GM18870 (cell line): ENCODE measurements around the gene SSBP2.
"Not testable (repeated sequence)": the region's sequence is repeated elsewhere in the genome, so short reads cannot be mapped to it uniquely, and the experiment has no call there.

Experiments used
- ATAC-seq: cut with Tn5 transposase; IDR thresholded peaks from one replicate; pipeline ENCODE4 v1.9.1; 2021; ENCODE audit warnings: moderate library complexity; ENCODE audit not compliant: unreplicated experiment

SSBP2 gene

DNA sequence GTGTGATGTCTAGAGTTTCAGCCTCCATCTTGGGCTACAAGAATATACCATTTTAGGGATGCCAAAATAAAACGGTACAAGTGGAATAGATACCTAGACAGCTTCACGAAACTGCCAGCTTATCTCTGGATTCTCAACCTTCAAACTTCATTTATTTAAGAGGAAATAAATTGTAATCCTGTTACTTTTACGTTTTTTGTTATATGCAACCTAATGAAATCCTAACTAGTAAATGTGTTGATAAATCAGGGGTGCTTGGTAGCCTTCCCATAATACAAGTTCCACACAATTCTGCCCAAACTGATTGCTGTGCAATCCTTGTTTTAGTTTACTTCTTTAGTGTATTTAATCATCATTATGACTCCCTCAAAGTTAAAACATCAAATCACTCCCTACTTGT lies 75.5 kb downstream of the SSBP2 start:
- ATAC-seq = no peak

DNA sequence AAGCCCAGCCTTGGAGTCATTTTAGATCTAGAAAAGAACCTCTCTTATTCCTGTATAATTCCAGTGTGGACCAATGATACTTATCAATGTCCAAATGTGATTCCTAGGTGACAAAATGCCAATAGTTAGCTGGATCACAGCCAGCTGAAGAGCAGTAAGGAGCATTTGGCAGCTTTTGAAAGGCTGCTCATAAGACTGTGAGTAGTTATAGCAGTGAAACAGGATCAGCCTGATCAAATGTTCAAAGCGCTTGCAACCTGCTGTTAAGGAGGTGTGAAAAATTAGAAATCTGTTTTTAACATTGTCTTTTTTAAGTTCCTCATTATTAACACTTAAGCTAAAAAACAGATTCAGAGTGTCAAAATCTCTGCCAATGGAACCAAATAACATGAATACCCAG lies 85.1 kb downstream of the SSBP2 start:
- ATAC-seq = no peak

- ATAC-seq = not testable (repeated sequence)
Measured at GRCh38 chr5:81660624-81661023, 90.3 kb downstream of the SSBP2 start.

- no peak for ATAC-seq
Measured at GRCh38 chr5:81657386-81657785, 93.5 kb downstream of the SSBP2 start.

DNA sequence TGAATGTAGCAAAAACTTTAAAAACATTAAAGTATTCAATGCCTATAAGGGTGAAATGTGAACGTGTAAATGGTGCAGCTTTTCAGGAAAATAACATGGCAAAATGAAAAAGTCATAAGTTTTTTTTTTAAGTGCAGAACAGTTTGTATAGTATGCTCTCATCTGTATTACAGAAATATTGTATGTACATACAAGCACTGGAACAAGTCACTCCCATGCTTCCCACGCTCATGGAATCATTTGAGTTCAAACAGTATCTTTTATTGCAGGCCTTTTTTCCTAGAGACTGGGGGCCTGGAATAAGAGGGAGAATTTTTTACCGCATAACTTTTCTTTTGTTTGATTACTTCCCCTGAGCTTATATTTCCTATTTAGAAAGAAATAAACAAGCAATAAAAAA lies 94.1 kb downstream of the SSBP2 start:
- no peak for ATAC-seq

- no peak for ATAC-seq
Measured at GRCh38 chr5:81650987-81651386, 99.9 kb downstream of the SSBP2 start.

DNA sequence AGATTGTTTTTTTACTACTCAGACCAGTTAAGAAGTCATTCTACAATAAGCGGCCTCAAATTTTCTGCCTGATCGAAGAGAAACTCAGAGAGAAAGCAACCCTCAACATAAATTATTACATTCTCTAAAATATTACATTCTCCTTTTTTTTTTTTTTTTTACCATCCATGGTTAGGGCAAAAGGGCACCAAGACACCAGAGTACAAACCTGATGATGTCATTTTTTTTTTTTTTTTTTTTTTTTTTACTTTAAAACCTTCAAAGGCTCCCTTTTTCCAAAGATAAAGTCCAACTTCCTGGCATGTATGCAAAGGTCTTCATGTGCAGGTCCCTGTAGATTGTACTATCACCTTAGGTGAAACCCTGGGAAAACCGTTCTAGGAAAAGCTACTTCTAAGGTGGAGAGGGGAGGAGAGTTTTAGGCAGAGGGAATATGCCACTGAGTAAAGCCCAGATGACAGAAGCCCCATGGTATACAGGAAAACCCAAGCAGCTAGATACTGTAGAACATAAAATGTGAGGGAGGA lies 104.4 kb downstream of the SSBP2 start:
- ATAC-seq = no peak

GRCh38 chr5:81642210-81642609 lies 108.7 kb downstream of the SSBP2 start:
- no peak for ATAC-seq

DNA sequence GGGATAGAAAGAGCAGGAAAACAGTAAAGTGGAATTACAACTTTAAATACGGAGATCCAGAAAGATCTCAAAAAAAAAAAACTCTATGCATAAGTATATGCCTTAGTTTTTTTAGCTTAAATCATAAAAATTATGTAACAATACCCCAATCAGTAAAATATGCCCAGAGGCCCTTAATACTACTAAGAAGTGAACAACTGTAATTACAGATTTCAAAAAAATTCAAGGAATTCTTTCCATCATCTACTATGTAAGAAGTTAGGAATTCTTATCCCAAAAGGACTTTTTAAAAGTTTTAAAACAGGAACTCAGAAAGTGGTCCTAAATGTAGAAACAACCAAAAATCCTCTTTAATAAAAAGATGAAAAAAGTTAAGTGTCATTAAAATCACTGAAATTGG lies 111.3 kb downstream of the SSBP2 start:
- no peak for ATAC-seq

GRCh38 chr5:81638471-81638870 lies 112.4 kb downstream of the SSBP2 start:
- no peak for ATAC-seq

DNA sequence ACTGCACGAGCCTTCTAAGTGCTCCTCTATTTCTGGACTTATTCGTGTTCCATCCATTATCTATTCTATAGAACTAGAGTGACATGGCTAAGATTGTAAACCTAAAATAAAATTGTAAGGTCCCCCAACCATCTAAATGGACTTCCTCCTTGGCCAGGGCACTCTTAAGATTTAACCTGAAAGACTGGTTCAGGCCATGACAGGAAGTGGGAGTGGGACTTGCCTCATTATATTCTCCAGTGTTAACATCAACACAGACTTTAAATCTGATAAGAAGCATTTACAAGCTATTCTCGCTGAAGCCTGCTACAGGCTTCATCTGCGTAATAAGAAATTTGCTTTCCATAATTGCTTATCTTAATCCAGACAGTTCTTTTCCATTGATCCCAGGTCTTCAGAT lies 117.0 kb downstream of the SSBP2 start:
- no peak for ATAC-seq

DNA sequence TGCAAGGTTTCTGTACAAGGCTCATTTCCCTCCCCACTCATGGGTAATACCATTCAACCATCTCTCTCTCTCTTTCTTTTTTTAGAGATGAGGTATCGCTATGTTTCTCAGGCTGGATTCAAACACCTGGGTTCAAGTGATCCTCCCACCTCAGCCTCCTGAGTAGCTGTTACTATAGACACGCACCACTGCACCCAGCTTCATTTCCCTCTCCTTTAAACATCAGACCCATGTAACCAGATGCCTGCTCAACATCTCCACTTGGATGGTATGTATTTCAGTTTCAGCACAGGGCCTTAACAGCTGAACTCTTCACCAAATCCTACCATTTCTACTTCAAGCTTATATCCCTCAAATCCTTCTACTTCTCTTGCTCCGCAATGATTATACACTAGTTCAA lies 117.4 kb downstream of the SSBP2 start:
- ATAC-seq = no peak

- ATAC-seq = no peak
Measured at GRCh38 chr5:81632679-81633078, 118.2 kb downstream of the SSBP2 start.

GRCh38 chr5:81631621-81632020 lies 119.3 kb downstream of the SSBP2 start:
- ATAC-seq = no peak

GRCh38 chr5:81631124-81631523 lies 119.8 kb downstream of the SSBP2 start:
- peak; percentile 67 for ATAC-seq

DNA sequence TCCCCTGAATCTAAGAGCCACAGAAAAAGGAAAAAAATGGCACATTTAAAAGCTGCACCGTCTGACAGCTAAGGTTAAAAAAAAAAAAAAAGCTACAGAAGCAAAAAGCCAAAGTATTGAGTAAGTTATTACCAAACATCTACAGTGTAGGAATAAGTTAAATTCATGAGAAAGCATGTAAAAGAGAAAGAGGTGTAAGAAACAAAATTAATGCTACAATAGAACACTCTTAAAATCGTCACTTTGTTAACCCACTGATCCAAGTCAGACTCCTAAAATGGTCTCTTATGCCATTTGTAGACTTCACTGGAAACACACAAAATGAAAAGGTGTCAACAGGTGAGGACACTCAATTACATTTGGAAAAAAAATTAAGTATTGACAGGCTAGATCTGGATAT lies 120.2 kb downstream of the SSBP2 start:
- no peak for ATAC-seq

- no peak for ATAC-seq
Measured at GRCh38 chr5:81629986-81630385, 120.9 kb downstream of the SSBP2 start.

GRCh38 chr5:81628061-81628460 lies 122.8 kb downstream of the SSBP2 start:
- ATAC-seq = not testable (repeated sequence)

DNA sequence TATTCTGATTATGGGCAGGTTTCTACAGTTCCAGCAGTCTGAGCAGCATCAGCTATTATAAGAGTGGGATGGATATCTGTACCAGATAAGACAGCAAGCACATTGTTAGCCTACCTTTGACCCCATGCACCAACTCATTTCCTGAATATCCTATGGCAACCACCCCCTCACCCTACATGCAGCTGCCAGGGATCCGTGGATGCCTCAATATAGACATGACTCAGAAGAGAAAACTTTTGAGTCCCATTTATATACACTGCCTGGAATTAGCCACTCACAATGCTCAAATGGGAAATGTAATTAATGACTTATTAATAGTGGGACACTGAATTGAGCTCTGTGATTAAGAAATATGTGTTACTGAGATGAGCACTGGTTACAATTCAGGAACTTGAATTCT lies 124.4 kb downstream of the SSBP2 start:
- no peak for ATAC-seq

- no peak for ATAC-seq
Measured at GRCh38 chr5:81609810-81610375, 141.0 kb downstream of the SSBP2 start.

DNA sequence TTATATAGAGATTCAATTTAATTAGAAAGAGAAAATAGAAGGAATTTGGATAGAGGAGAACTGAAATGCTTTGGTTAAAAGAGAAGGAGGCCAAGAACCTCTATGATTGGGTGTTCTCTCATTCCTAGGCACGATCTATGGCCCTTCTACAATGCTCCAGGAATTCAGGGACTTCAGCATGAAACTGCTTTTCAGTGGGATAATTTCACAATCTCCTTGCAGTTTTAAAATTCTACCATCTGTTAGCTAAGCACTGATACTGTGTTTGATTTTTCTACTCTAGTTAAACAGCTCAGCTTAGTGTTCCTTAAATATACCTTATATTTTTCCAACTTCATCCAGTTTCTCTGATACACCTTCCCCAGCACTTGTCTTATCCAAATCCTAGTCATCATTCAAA lies 141.9 kb downstream of the SSBP2 start:
- ATAC-seq = no peak

GRCh38 chr5:81607693-81608092 lies 143.2 kb downstream of the SSBP2 start:
- no peak for ATAC-seq

DNA sequence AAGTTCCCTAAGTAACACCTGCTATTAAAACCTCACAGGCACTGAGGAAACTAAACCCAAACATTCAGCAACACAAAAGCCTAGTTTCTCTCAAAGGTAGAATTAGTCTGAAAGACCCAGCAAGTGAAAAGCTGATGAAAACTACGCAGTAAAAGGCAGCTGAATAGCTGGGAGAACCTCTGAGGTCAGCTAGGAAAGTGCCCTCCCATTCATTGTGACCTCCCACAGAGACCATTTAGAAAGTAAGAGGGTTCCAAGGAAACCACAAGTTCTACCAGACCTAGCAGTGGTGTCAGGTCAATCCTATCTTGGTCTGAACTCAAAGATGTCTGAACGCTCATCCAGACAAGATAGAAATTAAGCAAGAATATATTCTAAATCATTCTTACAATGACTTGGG lies 144.7 kb downstream of the SSBP2 start:
- ATAC-seq = no peak
